ENCODE measurements around the gene ADAMTS12. TPM values are rescaled to one million over a fixed set of nuclear protein-coding genes. Genes with fewer than 3 reads are reported as not detected.

The ADAMTS12 gene
- total RNA-seq, 1 donor from 2014 or later = 32.1 TPM

- H3K27me3 Mint-ChIP-seq = no peaks in the 10 kb centered on the region
- TF ChIP-seq, protein P1, sequence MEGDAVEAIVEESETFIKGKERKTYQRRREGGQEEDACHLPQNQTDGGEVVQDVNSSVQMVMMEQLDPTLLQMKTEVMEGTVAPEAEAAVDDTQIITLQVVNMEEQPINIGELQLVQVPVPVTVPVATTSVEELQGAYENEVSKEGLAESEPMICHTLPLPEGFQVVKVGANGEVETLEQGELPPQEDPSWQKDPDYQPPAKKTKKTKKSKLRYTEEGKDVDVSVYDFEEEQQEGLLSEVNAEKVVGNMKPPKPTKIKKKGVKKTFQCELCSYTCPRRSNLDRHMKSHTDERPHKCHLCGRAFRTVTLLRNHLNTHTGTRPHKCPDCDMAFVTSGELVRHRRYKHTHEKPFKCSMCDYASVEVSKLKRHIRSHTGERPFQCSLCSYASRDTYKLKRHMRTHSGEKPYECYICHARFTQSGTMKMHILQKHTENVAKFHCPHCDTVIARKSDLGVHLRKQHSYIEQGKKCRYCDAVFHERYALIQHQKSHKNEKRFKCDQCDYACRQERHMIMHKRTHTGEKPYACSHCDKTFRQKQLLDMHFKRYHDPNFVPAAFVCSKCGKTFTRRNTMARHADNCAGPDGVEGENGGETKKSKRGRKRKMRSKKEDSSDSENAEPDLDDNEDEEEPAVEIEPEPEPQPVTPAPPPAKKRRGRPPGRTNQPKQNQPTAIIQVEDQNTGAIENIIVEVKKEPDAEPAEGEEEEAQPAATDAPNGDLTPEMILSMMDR (conservative IDR thresholded peaks at IDR 0.05) = no peak
- no peak overlapping the region for H3K4me3 Mint-ChIP-seq
- H3K4me1 Mint-ChIP-seq (ENCODE audit: unreplicated experiment) = peaks cover 3% of the 10 kb centered on the region
- H3K36me3 Mint-ChIP-seq = no peaks in the 10 kb centered on the region
- DNase-seq (ENCODE audit: extremely low spot score, unreplicated experiment) = no peak
- H3K27ac Mint-ChIP-seq = no peak overlapping the region
- peaks cover 5% of the 10 kb centered on the region for H3K9me3 Mint-ChIP-seq
Measured at GRCh38 chr5:33491941-33492340, 399.8 kb downstream of the ADAMTS12 start.

DNA sequence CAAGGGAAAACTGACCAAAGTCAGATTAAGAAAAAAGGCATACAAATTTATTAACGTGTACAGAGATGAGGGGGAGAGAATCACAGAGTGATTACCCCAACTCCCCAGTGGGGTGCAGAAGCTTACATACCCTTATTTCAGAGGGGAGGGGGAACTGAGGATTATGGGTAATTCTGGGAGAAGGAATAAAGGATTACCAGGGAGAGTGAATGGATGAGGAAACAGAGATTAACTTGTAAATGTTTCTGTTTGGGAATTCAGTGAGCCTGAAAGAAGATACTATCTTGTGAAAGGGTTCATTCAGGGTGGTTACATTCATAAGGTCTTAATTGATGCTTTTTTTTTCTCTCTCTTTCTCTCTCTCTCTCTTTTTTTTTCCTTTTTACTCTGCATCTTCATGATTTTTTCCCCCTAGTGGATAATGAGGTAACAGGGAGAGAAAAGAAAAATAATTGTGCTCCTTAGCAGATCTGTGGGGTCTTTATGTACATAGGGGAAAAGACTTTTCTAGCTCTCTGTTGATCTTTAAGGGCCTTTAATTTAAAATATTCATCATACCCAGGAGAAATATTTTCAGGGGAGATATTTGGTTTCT is 401.6 kb downstream of the ADAMTS12 start:
- H3K27me3 Mint-ChIP-seq = no peaks in the 10 kb centered on the region
- peaks cover 5% of the 10 kb centered on the region for H3K9me3 Mint-ChIP-seq
- no peaks in the 10 kb centered on the region for H3K36me3 Mint-ChIP-seq
- H3K4me3 Mint-ChIP-seq = no peak overlapping the region
- no peak overlapping the region for H3K27ac Mint-ChIP-seq
- no peak for DNase-seq (ENCODE audit: extremely low spot score, unreplicated experiment)
- peaks cover 3% of the 10 kb centered on the region for H3K4me1 Mint-ChIP-seq (ENCODE audit: unreplicated experiment)
- TF ChIP-seq, protein P1 (conservative IDR thresholded peaks at IDR 0.05) = peak; percentile 50

- TF ChIP-seq, protein P1 (conservative IDR thresholded peaks at IDR 0.05) = no peak
- no peaks in the 10 kb centered on the region for H3K36me3 Mint-ChIP-seq
- no peak overlapping the region for H3K27ac Mint-ChIP-seq
- no peak for DNase-seq (ENCODE audit: extremely low spot score, unreplicated experiment)
- H3K27me3 Mint-ChIP-seq = no peaks in the 10 kb centered on the region
- H3K4me1 Mint-ChIP-seq (ENCODE audit: unreplicated experiment) = peaks cover 8% of the 10 kb centered on the region
- peaks cover 5% of the 10 kb centered on the region for H3K9me3 Mint-ChIP-seq
- H3K4me3 Mint-ChIP-seq = no peak overlapping the region
Measured at GRCh38 chr5:33489481-33490067, 402.2 kb downstream of the ADAMTS12 start.

GRCh38 chr5:33488558-33489355 is 403.0 kb downstream of the ADAMTS12 start:
- TF ChIP-seq, protein P1 (conservative IDR thresholded peaks at IDR 0.05) = no peak
- H3K9me3 Mint-ChIP-seq = peaks cover 5% of the 10 kb centered on the region
- no peak overlapping the region for H3K4me3 Mint-ChIP-seq
- H3K27me3 Mint-ChIP-seq = no peaks in the 10 kb centered on the region
- peaks cover 10% of the 10 kb centered on the region for H3K4me1 Mint-ChIP-seq (ENCODE audit: unreplicated experiment)
- DNase-seq (ENCODE audit: extremely low spot score, unreplicated experiment) = no peak
- no peaks in the 10 kb centered on the region for H3K36me3 Mint-ChIP-seq
- no peak overlapping the region for H3K27ac Mint-ChIP-seq

GRCh38 chr5:33487236-33487635 is 404.6 kb downstream of the ADAMTS12 start:
- no peaks in the 10 kb centered on the region for H3K27me3 Mint-ChIP-seq
- peaks cover 10% of the 10 kb centered on the region for H3K4me1 Mint-ChIP-seq (ENCODE audit: unreplicated experiment)
- H3K4me3 Mint-ChIP-seq = no peak overlapping the region
- TF ChIP-seq, protein P1 (conservative IDR thresholded peaks at IDR 0.05) = no peak
- H3K9me3 Mint-ChIP-seq = peaks cover 5% of the 10 kb centered on the region
- H3K27ac Mint-ChIP-seq = no peak overlapping the region
- no peak for DNase-seq (ENCODE audit: extremely low spot score, unreplicated experiment)
- peaks cover 5% of the 10 kb centered on the region for H3K36me3 Mint-ChIP-seq

All from type B pancreatic cell (in vitro differentiated cells).